ENCODE measurements around the gene PTH2R.

DNA sequence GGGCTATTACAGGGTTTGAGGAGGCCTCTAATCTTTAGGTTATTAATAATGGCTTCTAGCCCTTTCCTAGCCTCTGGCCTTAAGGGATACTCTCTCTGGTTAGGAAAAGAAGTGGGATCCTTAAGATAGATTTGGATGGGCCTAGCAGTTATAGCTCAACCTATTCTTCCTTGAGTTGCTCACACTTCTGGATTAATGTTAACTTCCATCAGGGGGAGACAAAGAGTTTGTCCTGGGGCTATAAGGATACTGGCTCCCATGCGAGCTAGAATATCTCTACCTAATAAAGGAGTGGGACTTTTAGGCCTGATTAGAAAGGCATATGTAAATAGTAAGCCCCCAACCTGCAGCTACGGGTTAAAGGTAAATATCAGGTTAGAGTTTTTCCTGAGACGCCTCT, 14.3 kb upstream of the PTH2R start:
- TF ChIP-seq TCF7L2 (IDR thresholded peaks at IDR 0.05; ENCODE audit: low read depth, low read length) (no peak), SIN3A (IDR thresholded peaks at IDR 0.05; ENCODE audit: borderline replicate concordance, insufficient read depth, low read depth, low read length) (no peak)
- TF ChIP-seq, protein P1, sequence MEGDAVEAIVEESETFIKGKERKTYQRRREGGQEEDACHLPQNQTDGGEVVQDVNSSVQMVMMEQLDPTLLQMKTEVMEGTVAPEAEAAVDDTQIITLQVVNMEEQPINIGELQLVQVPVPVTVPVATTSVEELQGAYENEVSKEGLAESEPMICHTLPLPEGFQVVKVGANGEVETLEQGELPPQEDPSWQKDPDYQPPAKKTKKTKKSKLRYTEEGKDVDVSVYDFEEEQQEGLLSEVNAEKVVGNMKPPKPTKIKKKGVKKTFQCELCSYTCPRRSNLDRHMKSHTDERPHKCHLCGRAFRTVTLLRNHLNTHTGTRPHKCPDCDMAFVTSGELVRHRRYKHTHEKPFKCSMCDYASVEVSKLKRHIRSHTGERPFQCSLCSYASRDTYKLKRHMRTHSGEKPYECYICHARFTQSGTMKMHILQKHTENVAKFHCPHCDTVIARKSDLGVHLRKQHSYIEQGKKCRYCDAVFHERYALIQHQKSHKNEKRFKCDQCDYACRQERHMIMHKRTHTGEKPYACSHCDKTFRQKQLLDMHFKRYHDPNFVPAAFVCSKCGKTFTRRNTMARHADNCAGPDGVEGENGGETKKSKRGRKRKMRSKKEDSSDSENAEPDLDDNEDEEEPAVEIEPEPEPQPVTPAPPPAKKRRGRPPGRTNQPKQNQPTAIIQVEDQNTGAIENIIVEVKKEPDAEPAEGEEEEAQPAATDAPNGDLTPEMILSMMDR (IDR thresholded peaks at IDR 0.05) = peak; percentile 45; the same call in 1 of the 2 replicates
- TF ChIP-seq, protein P2, sequence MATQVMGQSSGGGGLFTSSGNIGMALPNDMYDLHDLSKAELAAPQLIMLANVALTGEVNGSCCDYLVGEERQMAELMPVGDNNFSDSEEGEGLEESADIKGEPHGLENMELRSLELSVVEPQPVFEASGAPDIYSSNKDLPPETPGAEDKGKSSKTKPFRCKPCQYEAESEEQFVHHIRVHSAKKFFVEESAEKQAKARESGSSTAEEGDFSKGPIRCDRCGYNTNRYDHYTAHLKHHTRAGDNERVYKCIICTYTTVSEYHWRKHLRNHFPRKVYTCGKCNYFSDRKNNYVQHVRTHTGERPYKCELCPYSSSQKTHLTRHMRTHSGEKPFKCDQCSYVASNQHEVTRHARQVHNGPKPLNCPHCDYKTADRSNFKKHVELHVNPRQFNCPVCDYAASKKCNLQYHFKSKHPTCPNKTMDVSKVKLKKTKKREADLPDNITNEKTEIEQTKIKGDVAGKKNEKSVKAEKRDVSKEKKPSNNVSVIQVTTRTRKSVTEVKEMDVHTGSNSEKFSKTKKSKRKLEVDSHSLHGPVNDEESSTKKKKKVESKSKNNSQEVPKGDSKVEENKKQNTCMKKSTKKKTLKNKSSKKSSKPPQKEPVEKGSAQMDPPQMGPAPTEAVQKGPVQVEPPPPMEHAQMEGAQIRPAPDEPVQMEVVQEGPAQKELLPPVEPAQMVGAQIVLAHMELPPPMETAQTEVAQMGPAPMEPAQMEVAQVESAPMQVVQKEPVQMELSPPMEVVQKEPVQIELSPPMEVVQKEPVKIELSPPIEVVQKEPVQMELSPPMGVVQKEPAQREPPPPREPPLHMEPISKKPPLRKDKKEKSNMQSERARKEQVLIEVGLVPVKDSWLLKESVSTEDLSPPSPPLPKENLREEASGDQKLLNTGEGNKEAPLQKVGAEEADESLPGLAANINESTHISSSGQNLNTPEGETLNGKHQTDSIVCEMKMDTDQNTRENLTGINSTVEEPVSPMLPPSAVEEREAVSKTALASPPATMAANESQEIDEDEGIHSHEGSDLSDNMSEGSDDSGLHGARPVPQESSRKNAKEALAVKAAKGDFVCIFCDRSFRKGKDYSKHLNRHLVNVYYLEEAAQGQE (IDR thresholded peaks at IDR 0.05; ENCODE audit: insufficient read depth in 1 of 2, low read depth in 2 of 2, low read length in 1 of 2) = no peak

All from Panc1 (cell line).